ES-I3 (cell line): Measurements from ENCODE around the gene SELENOM.
"Not testable (repeated sequence)": the region's sequence is repeated elsewhere in the genome, so short reads cannot be mapped to it uniquely, and the experiment has no call there.

Experiments
- H3K36me3 ChIP-seq: 2 replicates; pipeline ENCODE4 v1.6.1; 2013; ENCODE audit warnings: mild to moderate bottlenecking, low read length, control low read depth, moderate library complexity; ENCODE audit not compliant: insufficient read depth
- H3K4me1 ChIP-seq: 2 replicates; pipeline ENCODE4 v1.6.1; 2013; ENCODE audit warnings: mild to moderate bottlenecking, control low read depth, low read length; ENCODE audit not compliant: insufficient read depth
- H3K9ac ChIP-seq: 2 replicates; pipeline ENCODE4 v1.6.1; 2013; ENCODE audit warnings: low read depth, mild to moderate bottlenecking, low read length, moderate library complexity
- H3K9me3 ChIP-seq: 2 replicates; pipeline ENCODE4 v1.6.1; 2013; ENCODE audit warnings: mild to moderate bottlenecking, low read length, moderate library complexity; ENCODE audit not compliant: control insufficient read depth, insufficient read depth

The SELENOM gene

GRCh38 chr22:31106001-31106571 is 1.3 kb downstream of the SELENOM start:
- no peaks in the 10 kb centered on the region for H3K36me3 ChIP-seq
- no peak overlapping the region for H3K9ac ChIP-seq
- H3K9me3 ChIP-seq, result no peaks in the 10 kb centered on the region
- H3K4me1 ChIP-seq, result peaks cover 14% of the 10 kb centered on the region; the same call in 1 of the 2 replicates

GRCh38 chr22:31105282-31105929 is 2.0 kb downstream of the SELENOM start:
- Histone ChIP-seq H3K9me3 (no peaks in the 10 kb centered on the region), H3K4me1 (peaks cover 14% of the 10 kb centered on the region; the same call in 1 of the 2 replicates), H3K9ac (no peak overlapping the region), H3K36me3 (no peaks in the 10 kb centered on the region)

GRCh38 chr22:31104869-31105268 is 2.5 kb downstream of the SELENOM start:
- Histone ChIP-seq H3K36me3 (no peaks in the 10 kb centered on the region), H3K9me3 (no peaks in the 10 kb centered on the region), H3K9ac (no peak overlapping the region), H3K4me1 (peaks cover 14% of the 10 kb centered on the region; the same call in 1 of the 2 replicates)

GRCh38 chr22:31103899-31104694 is 3.3 kb downstream of the SELENOM start:
- H3K9ac ChIP-seq, result no peak overlapping the region
- no peaks in the 10 kb centered on the region for H3K9me3 ChIP-seq
- H3K36me3 ChIP-seq, result no peaks in the 10 kb centered on the region
- H3K4me1 ChIP-seq, result peaks cover 14% of the 10 kb centered on the region; the same call in 1 of the 2 replicates

- Histone ChIP-seq H3K9ac (no peak overlapping the region), H3K4me1 (peaks cover 18% of the 10 kb centered on the region; the same call in 1 of the 2 replicates), H3K36me3 (no peaks in the 10 kb centered on the region), H3K9me3 (no peaks in the 10 kb centered on the region)
Observed at GRCh38 chr22:31103111-31103510, 4.3 kb downstream of the SELENOM start.

- Histone ChIP-seq H3K4me1 (peaks cover 21% of the 10 kb centered on the region; the same call in 1 of the 2 replicates), H3K36me3 (no peaks in the 10 kb centered on the region), H3K9me3 (no peaks in the 10 kb centered on the region), H3K9ac (no peak overlapping the region)
Observed at GRCh38 chr22:31102441-31103081, 4.8 kb downstream of the SELENOM start.

GRCh38 chr22:31100762-31101525 is 6.4 kb downstream of the SELENOM start:
- no peaks in the 10 kb centered on the region for H3K36me3 ChIP-seq
- H3K4me1 ChIP-seq, result peaks cover 16% of the 10 kb centered on the region; the same call in 1 of the 2 replicates
- H3K9me3 ChIP-seq, result no peaks in the 10 kb centered on the region
- no peak overlapping the region for H3K9ac ChIP-seq

GRCh38 chr22:31099841-31100761 is 7.3 kb downstream of the SELENOM start:
- no peaks in the 10 kb centered on the region for H3K9me3 ChIP-seq
- H3K4me1 ChIP-seq, result peaks cover 8% of the 10 kb centered on the region; the same call in 1 of the 2 replicates
- no peak overlapping the region for H3K9ac ChIP-seq
- no peaks in the 10 kb centered on the region; the same call in 1 of the 2 replicates for H3K36me3 ChIP-seq

GRCh38 chr22:31099386-31099785 is 8.0 kb downstream of the SELENOM start:
- Histone ChIP-seq H3K9ac (no peak overlapping the region), H3K4me1 (peaks cover 7% of the 10 kb centered on the region; the same call in 1 of the 2 replicates), H3K9me3 (no peaks in the 10 kb centered on the region), H3K36me3 (no peaks in the 10 kb centered on the region; the same call in 1 of the 2 replicates)

- Histone ChIP-seq H3K9me3 (no peaks in the 10 kb centered on the region), H3K4me1 (peaks cover 7% of the 10 kb centered on the region; the same call in 1 of the 2 replicates), H3K36me3 (no peaks in the 10 kb centered on the region; the same call in 1 of the 2 replicates), H3K9ac (peak overlapping the region; percentile 19; the same call in 1 of the 2 replicates)
Observed at GRCh38 chr22:31098632-31099110, 8.7 kb downstream of the SELENOM start.

- Histone ChIP-seq H3K4me1 (peaks cover 7% of the 10 kb centered on the region; the same call in 1 of the 2 replicates), H3K9ac (peak overlapping the region; percentile 19; the same call in 1 of the 2 replicates), H3K36me3 (no peaks in the 10 kb centered on the region; the same call in 1 of the 2 replicates), H3K9me3 (no peaks in the 10 kb centered on the region)
Observed at GRCh38 chr22:31097941-31098631, 9.3 kb downstream of the SELENOM start.

GRCh38 chr22:31097539-31097938 is 9.8 kb downstream of the SELENOM start:
- not testable (repeated sequence) for H3K36me3 ChIP-seq, H3K4me1 ChIP-seq, H3K9ac ChIP-seq, H3K9me3 ChIP-seq
